Smooth muscle cell (in vitro differentiated cells): Measurements from ENCODE around the gene VEPH1. TPM values are rescaled to one million over a fixed set of nuclear protein-coding genes. Genes with fewer than 3 reads are reported as not detected.

Source experiments
- DNase-seq: peaks from one replicate; lab custom pipeline; 2025; ENCODE audit not compliant: unreplicated experiment; lab: John Stamatoyannopoulos, UW
- H2AFZ ChIP-seq: fragments of 200-600 bp; sonication (generic); 2 replicates; pipeline ENCODE4 v1.6.0; 2016; ENCODE audit warnings: antibody characterized with exemption, low read depth, mild to moderate bottlenecking
- H3F3A ChIP-seq: fragments of 200-600 bp; sonication (generic); 2 replicates; pipeline ENCODE4 v1.6.0; 2017; ENCODE audit warnings: antibody characterized with exemption, low read depth
- H3K27ac ChIP-seq: fragments of 200-600 bp; sonication (generic); 2 replicates; pipeline ENCODE4 v1.5.1; 2016; ENCODE audit warnings: low read depth, mild to moderate bottlenecking
- H3K27me3 ChIP-seq: fragments of 200-600 bp; sonication (generic); 2 replicates; pipeline ENCODE4 v1.6.1; 2016; ENCODE audit warnings: low read depth, mild to moderate bottlenecking
- H3K36me3 ChIP-seq: fragments of 200-600 bp; sonication (generic); 2 replicates; pipeline ENCODE4 v1.5.1; 2016; ENCODE audit warnings: low read depth
- H3K4me1 ChIP-seq: fragments of 200-600 bp; sonication (generic); 2 replicates; pipeline ENCODE4 v1.5.1; 2016; ENCODE audit warnings: low read depth
- H3K4me2 ChIP-seq: fragments of 200-600 bp; sonication (generic); 2 replicates; pipeline ENCODE4 v1.6.0; 2016; ENCODE audit warnings: mild to moderate bottlenecking
- H3K4me3 ChIP-seq: fragments of 200-600 bp; sonication (generic); 2 replicates; pipeline ENCODE4 v1.5.1; 2016; ENCODE audit warnings: mild to moderate bottlenecking
- H3K79me2 ChIP-seq: fragments of 200-600 bp; sonication (generic); 2 replicates; pipeline ENCODE4 v1.6.0; 2016; ENCODE audit warnings: low read depth, mild to moderate bottlenecking
- H3K9ac ChIP-seq: fragments of 200-600 bp; sonication (generic); 2 replicates; pipeline ENCODE4 v1.6.0; 2016; ENCODE audit warnings: low read depth
- H3K9me3 ChIP-seq: fragments of 200-600 bp; sonication (generic); replicated peaks from 2 replicates; pipeline ENCODE4 v1.5.1; 2016; ENCODE audit warnings: low read depth
- H4K20me1 ChIP-seq: fragments of 200-600 bp; sonication (generic); 2 replicates; pipeline ENCODE4 v1.6.0; 2016; ENCODE audit warnings: low read depth
- CTCF ChIP-seq: fragments of 200-600 bp; sonication (generic); IDR thresholded peaks from 2 replicates; pipeline ENCODE4 v1.5.1; 2017; ENCODE audit warnings: borderline replicate concordance, mild to moderate bottlenecking, antibody characterized with exemption; ENCODE audit not compliant: insufficient read depth, poor library complexity, severe bottlenecking
- WGBS: methylation state at CpG from one replicate; pipeline ENCODE4 v1.1.7; 2016; ENCODE audit warnings: low lambda C conversion rate; 5-methylcytosine and 5-hydroxymethylcytosine counted together
- polyA plus RNA-seq: library from polyadenylated mRNA; unstranded; fragments of >200 nt; fragmentation: Nextera tagmentation; extraction: Ambion mirVana; gene quantifications from 2 replicates; pipeline ENCODE4 v1.2.1, GENCODE V29; 2016
- total RNA-seq: library from RNA; depleted of rRNA; stranded (reverse); fragments of >200 nt; gene quantifications from 2 replicates; pipeline ENCODE4 v1.2.3, GENCODE V29; 2014

Gene VEPH1
- total and polyA plus RNA-seq, 2 experiments from 2014 or later = 0.58 to 3.0 TPM

- 74% methylated on average over 7 of the region's 7 CpGs for WGBS
- Histone ChIP-seq H3F3A (no peaks in the 10 kb centered on the region), H3K4me1 (peaks cover 7% of the 10 kb centered on the region), H3K79me2 (no peaks in the 10 kb centered on the region), H3K9ac (no peak overlapping the region), H3K4me3 (no peak overlapping the region), H3K27me3 (no peaks in the 10 kb centered on the region), H2AFZ (no peak overlapping the region), H3K36me3 (no peaks in the 10 kb centered on the region), H3K9me3 (no peaks in the 10 kb centered on the region), H4K20me1 (no peaks in the 10 kb centered on the region), H3K4me2 (no peak overlapping the region), H3K27ac (no peak overlapping the region)
- DNase-seq = no peak
- no peak for TF ChIP-seq CTCF
Observed at GRCh38 chr3:157469561-157470294, 33.5 kb downstream of the VEPH1 start.

- H3K79me2 ChIP-seq = no peaks in the 10 kb centered on the region
- no peak overlapping the region for H3K4me2 ChIP-seq
- DNase-seq = no peak
- no peak for TF ChIP-seq CTCF
- peaks cover 5% of the 10 kb centered on the region for H3K4me1 ChIP-seq
- no peaks in the 10 kb centered on the region for H4K20me1 ChIP-seq
- no peak overlapping the region for H3K4me3 ChIP-seq
- no peaks in the 10 kb centered on the region for H3F3A ChIP-seq
- H3K27me3 ChIP-seq = no peaks in the 10 kb centered on the region
- H2AFZ ChIP-seq = no peak overlapping the region
- WGBS = 48% methylated on average over 1 of the region's 1 CpG
- H3K27ac ChIP-seq = no peak overlapping the region
- H3K9ac ChIP-seq = no peak overlapping the region
- no peaks in the 10 kb centered on the region for H3K36me3 ChIP-seq
- no peaks in the 10 kb centered on the region for H3K9me3 ChIP-seq
Observed at GRCh38 chr3:157467200-157467599, 36.0 kb downstream of the VEPH1 start.

- no peaks in the 10 kb centered on the region for H3K36me3 ChIP-seq
- no peaks in the 10 kb centered on the region for H3K4me1 ChIP-seq
- H2AFZ ChIP-seq = no peak overlapping the region
- no peaks in the 10 kb centered on the region for H3F3A ChIP-seq
- no peaks in the 10 kb centered on the region for H4K20me1 ChIP-seq
- H3K4me3 ChIP-seq = no peak overlapping the region
- no peaks in the 10 kb centered on the region for H3K79me2 ChIP-seq
- WGBS = 94% methylated on average over 1 of the region's 1 CpG
- DNase-seq = no peak
- H3K9ac ChIP-seq = no peak overlapping the region
- TF ChIP-seq CTCF = no peak
- no peak overlapping the region for H3K4me2 ChIP-seq
- no peaks in the 10 kb centered on the region for H3K27me3 ChIP-seq
- H3K27ac ChIP-seq = no peak overlapping the region
- H3K9me3 ChIP-seq = no peaks in the 10 kb centered on the region
Observed at GRCh38 chr3:157465741-157466140, 37.5 kb downstream of the VEPH1 start.

GRCh38 chr3:157464321-157464720, 38.9 kb downstream of the VEPH1 start:
- Histone ChIP-seq H3K4me1 (no peaks in the 10 kb centered on the region), H3K36me3 (no peaks in the 10 kb centered on the region), H3K9ac (no peak overlapping the region), H4K20me1 (no peaks in the 10 kb centered on the region), H3K9me3 (no peaks in the 10 kb centered on the region), H3K27ac (no peak overlapping the region), H3K27me3 (no peaks in the 10 kb centered on the region), H2AFZ (no peak overlapping the region), H3F3A (no peaks in the 10 kb centered on the region), H3K79me2 (no peaks in the 10 kb centered on the region), H3K4me3 (no peak overlapping the region), H3K4me2 (peak overlapping the region; percentile 50)
- 64% methylated on average over 3 of the region's 3 CpGs for WGBS
- no peak for DNase-seq
- no peak for TF ChIP-seq CTCF
